Thoracic aorta (tissue), 2 donors: ENCODE measurements around the gene IQCE. TPM values are rescaled to one million over a fixed set of nuclear protein-coding genes. Genes with fewer than 3 reads are reported as not detected.

Experiments used
- ATAC-seq: fragments of 150-250 bp; one replicate; pipeline ENCODE4 v1.8.0; 2017; ENCODE audit warnings: low read depth; ENCODE audit not compliant: insufficient number of reproducible peaks, low FRiP score
- DNase-seq: peaks from one replicate; pipeline ENCODE4 v3.0.0-alpha.2; 2020; ENCODE audit warnings: low spot score
- H3K27ac ChIP-seq, 2 donors: fragments of 200-600 bp; sonication (generic); 1 replicate in 1 of 2; 2 replicates in 1 of 2; pipeline ENCODE4 v1.5.1; 2016; ENCODE audit warnings: mild to moderate bottlenecking in 2 of 2, moderate library complexity in 2 of 2
- H3K27me3 ChIP-seq: fragments of 200-600 bp; sonication (generic); replicated peaks from 2 replicates; pipeline ENCODE4 v1.6.0; 2016; ENCODE audit warnings: mild to moderate bottlenecking; ENCODE audit not compliant: insufficient read depth
- H3K36me3 ChIP-seq: fragments of 200-600 bp; sonication (generic); one replicate; pipeline ENCODE4 v1.5.1; 2016
- H3K4me1 ChIP-seq, 2 donors: fragments of 200-600 bp; sonication (generic); 1 replicate in 1 of 2; 2 replicates in 1 of 2; pipeline versions ENCODE4 v1.5.1 to v1.6.0; 2016; ENCODE audit warnings: low read depth in 2 of 2, mild to moderate bottlenecking in 1 of 2; ENCODE audit not compliant: control insufficient read depth in 1 of 2
- H3K4me3 ChIP-seq: fragments of 200-600 bp; sonication (generic); 2 replicates; pipeline ENCODE4 v1.5.1; 2016; ENCODE audit warnings: mild to moderate bottlenecking
- H3K9me3 ChIP-seq: fragments of 200-600 bp; sonication (generic); 2 replicates; pipeline ENCODE4 v1.5.1; 2016
- total RNA-seq, 2 donors: library from RNA; depleted of rRNA; stranded (reverse); fragments of >200 nt; gene quantifications; one replicate each; pipeline versions ENCODE4 v1.1.0 to v1.2.3, GENCODE V29; 2016
- TF ChIP-seq, protein P1 (sequence below): fragments of 200-600 bp; sonication (generic); IDR thresholded peaks from one replicate; pipeline ENCODE4 v1.5.1; 2019; ENCODE audit warnings: antibody characterized with exemption

The IQCE gene
- total RNA-seq, 2 donors from 2014 or later = 10.6 to 40.1 TPM

DNA sequence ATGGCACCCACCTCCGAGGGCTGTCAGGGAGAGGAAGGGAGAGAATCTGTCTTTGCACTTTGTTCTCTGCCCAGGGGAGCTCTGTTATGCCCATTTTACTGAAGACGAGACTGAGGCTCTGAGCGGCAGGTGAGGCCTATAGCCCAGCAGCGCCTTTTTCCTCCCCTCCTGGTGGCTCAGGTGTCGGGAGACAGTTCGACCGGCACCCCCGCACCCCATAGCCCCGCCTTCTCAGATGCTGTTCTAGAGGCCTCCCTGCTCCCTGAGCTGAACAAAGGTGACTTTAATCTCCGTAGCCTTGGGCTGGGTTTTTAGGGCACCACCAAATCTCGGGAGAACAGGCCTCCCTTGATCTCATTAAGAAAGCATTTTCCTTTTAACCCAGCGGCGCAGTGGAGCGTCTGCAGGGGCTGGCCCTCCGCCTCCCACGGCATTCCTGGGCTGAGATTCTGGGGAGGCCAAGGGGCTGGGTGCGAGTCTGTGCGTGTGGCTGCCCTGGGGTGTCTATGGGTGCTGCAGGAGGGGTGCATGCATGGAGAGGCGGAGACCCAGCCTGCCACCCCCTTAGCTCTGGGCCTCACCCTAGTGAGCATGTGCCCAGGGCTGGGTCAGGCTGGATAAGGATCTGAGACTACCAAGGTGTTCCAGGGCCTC lies 35.9 kb upstream of the IQCE start:
- H3K36me3 ChIP-seq = no peaks in the 10 kb centered on the region
- H3K27ac ChIP-seq = no peak overlapping the region
- peaks cover 6 to 39% of the 10 kb centered on the region in 2 donors for H3K4me1 ChIP-seq
- no peaks in the 10 kb centered on the region for H3K9me3 ChIP-seq
- DNase-seq = no peak
- no peaks in the 10 kb centered on the region for H3K27me3 ChIP-seq
- ATAC-seq = no peak
- TF ChIP-seq, protein P1, sequence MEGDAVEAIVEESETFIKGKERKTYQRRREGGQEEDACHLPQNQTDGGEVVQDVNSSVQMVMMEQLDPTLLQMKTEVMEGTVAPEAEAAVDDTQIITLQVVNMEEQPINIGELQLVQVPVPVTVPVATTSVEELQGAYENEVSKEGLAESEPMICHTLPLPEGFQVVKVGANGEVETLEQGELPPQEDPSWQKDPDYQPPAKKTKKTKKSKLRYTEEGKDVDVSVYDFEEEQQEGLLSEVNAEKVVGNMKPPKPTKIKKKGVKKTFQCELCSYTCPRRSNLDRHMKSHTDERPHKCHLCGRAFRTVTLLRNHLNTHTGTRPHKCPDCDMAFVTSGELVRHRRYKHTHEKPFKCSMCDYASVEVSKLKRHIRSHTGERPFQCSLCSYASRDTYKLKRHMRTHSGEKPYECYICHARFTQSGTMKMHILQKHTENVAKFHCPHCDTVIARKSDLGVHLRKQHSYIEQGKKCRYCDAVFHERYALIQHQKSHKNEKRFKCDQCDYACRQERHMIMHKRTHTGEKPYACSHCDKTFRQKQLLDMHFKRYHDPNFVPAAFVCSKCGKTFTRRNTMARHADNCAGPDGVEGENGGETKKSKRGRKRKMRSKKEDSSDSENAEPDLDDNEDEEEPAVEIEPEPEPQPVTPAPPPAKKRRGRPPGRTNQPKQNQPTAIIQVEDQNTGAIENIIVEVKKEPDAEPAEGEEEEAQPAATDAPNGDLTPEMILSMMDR = no peak
- H3K4me3 ChIP-seq = peak overlapping the region; percentile 66

DNA sequence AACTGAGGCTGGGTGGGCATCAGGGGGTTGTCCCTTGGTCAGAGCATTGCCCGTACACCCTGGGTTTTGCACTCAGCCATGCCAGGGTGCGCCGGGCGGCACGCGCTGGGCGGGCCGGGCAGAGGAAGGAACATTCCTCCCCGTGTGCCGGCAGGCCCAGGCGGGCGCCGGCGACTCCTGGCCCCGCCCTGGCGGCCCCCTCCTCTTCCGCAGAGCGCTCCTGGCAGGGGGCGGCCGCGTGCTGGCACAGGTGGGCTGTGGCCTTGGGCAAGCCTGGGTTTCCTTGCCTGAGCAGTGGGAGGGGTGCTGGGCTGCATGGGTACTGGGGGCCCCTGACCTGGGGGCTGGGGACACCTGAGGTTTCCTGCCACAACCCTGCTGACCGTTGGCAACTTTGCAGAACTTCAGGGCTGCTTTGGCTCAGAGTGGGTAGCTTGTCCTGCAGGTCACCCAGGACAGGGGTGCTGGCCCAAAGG lies 35.3 kb upstream of the IQCE start:
- TF ChIP-seq, protein P1 = no peak
- Histone ChIP-seq H3K9me3 (no peaks in the 10 kb centered on the region), H3K4me1 (peaks cover 6 to 39% of the 10 kb centered on the region in 2 donors), H3K4me3 (peak overlapping the region; percentile 66), H3K27ac (no peak overlapping the region), H3K36me3 (no peaks in the 10 kb centered on the region), H3K27me3 (no peaks in the 10 kb centered on the region)
- DNase-seq = no peak
- no peak for ATAC-seq

DNA sequence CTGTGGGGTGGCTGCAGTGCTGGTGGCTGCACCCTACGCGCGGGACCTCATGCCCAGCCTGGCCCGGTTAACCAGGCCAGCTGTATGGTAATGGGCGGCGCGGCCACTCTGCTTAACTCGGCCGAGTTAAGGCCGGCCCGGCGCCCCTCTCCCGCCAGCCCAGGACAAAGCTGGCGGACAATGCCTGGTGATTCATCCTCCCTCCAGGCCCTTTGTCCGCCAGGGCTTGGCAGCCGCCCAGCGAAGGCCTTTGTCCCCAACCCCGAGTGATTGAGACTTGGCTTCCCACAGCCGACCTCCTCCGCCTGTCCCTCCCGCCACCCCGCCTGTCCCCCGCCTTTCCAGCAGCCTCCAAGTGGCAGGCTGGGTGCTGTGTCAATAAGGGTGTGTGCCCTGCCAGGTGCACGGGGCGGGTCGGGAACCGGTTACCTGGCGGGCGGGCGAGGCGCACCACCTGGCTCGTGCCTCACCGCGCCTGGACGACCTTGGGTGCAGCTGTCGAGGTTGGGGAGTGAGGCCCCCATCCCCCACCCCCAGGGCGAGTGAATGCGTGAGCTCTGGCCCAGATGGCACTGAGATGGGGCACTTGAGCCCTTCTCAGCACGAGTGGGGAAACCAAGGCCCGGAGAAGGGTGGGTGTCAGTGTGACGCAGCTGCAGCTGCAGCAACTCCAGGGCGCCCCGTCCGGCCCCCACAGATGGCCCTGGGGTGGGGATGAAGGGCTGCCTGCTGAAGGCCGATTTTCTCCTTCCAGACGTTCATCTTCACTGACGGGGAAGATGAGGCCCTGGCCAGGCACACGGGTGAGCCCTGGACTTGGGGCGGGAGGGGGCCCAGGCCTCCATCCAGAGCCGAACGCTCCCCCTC lies 34.6 kb upstream of the IQCE start:
- no peak for DNase-seq
- H3K27me3 ChIP-seq = no peaks in the 10 kb centered on the region
- TF ChIP-seq, protein P1 = no peak
- no peaks in the 10 kb centered on the region for H3K36me3 ChIP-seq
- no peak for ATAC-seq
- H3K9me3 ChIP-seq = no peaks in the 10 kb centered on the region
- H3K27ac ChIP-seq = no peak overlapping the region
- H3K4me3 ChIP-seq = peak overlapping the region; percentile 66
- peaks cover 6 to 35% of the 10 kb centered on the region in 2 donors for H3K4me1 ChIP-seq

DNA sequence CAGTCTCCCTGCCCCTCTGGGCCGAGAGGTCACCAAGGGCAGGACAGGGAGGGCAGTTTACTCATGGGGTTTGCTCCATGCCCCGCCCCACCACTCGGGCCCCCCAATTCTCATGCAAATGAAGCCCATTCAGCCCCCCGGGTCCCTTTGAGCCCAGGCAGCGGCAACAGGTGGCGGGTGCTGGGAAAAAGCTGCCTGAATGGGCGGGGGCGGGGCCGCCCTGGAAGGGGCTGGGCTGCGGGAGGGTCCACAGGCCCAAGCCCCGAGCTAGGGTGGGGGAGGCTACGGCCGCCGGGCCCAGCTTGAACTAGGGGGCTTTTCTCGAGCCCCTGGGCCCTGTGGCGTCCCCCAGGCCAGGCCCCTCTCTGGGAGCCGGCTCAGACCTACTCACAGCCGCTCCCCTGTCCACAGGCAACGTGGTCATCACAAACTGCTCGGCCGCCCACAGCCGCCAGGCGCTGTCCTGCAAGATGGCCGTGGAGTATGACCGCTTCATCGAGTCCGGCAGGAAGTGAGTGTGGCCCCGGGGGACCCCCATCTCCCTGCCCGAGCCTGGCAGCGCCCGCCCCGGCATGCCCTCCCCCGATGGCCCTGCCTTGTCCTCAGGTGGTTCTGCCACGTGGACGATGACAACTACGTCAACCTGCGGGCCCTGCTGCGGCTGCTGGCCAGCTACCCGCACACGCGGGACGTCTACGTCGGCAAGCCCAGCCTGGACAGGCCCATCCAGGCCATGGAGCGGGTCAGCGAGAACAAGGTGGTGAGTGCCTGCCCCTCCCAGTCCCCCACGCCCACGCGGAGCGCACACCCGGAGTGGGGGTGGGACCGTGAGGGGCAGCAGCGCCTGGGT lies 33.7 kb upstream of the IQCE start:
- Histone ChIP-seq H3K27ac (no peak overlapping the region), H3K27me3 (no peaks in the 10 kb centered on the region), H3K4me3 (no peak overlapping the region), H3K9me3 (no peaks in the 10 kb centered on the region), H3K4me1 (peaks cover 6 to 32% of the 10 kb centered on the region in 2 donors), H3K36me3 (no peaks in the 10 kb centered on the region)
- TF ChIP-seq, protein P1 = no peak
- DNase-seq (no peak), ATAC-seq (no peak)
